HCT116 (cell line): Measurements from ENCODE around the gene MED14. TPM values are rescaled to one million over a fixed set of nuclear protein-coding genes. Genes with fewer than 3 reads are reported as not detected.

Source experiments
- ATAC-seq: fragments of 200-7000 bp; cut with Tn5 transposase; 2 replicates; pipeline ENCODE4 v1.9.1; 2020; ENCODE audit warnings: mild to moderate bottlenecking, moderate library complexity
- BruUV-seq: library from RNA; stranded (reverse); fragments of 400-500 nt; replicated peaks from 2 replicates; lab custom pipeline; 2021; lab: Mats Ljungman, UMichigan
- CTCF ChIA-PET: fragments of 300-600 bp; sonication (Branson Sonifier 250); formaldehyde crosslinking; loops from one replicate; lab custom pipeline; 2021; ENCODE audit warnings: antibody characterized with exemption; lab: Charles Lee
- POLR2A ChIA-PET: fragments of 300-600, 350-600 bp; sonication (Branson Sonifier 250); formaldehyde crosslinking; loops from one replicate; lab custom pipeline; 2021; ENCODE audit warnings: antibody characterized with exemption; lab: Charles Lee
- RAD21 ChIA-PET, 2 experiments: fragments of 300-600 bp; sonication (Branson Sonifier 250); formaldehyde crosslinking; loops; one replicate each; lab custom pipeline; 2023; ENCODE audit warnings: low total read pairs in 2 of 2; ENCODE audit not compliant: uncharacterized antibody in 2 of 2, unreplicated experiment in 2 of 2, low non-redundant PET in 1 of 2; lab: Charles Lee
- DNase-seq: peaks from one replicate; pipeline ENCODE4 v3.0.0-alpha.2; 2010; ENCODE audit warnings: low read depth, low spot score
- H2AFZ ChIP-seq: fragments of 200-600 bp; shearing (Covaris generic), sonication (generic); 2 replicates; pipeline ENCODE4 v1.6.1; 2017; ENCODE audit warnings: low read depth, mixed run types, mixed read lengths, antibody characterized with exemption, low read length; ENCODE audit not compliant: poor library complexity, severe bottlenecking
- H3K27ac ChIP-seq: 2 replicates; pipeline ENCODE4 v1.5.1; 2012; ENCODE audit warnings: low read depth, low read length
- H3K27me3 ChIP-seq: fragments of 200-600 bp; sonication (generic); 2 replicates; pipeline ENCODE4 v1.6.1; 2016; ENCODE audit warnings: mixed run types, low read length, mixed read lengths; ENCODE audit not compliant: insufficient read depth
- H3K36me3 ChIP-seq, 2 experiments: fragments of 200-500 bp in 1 of 2; fragments of 200-600 bp in 1 of 2; sonication (Bioruptor generic) in 1 of 2; sonication (generic) in 1 of 2; 2 replicates each; pipeline versions ENCODE4 v1.5.1 to v1.6.1; 2014 to 2016; ENCODE audit warnings: low read length in 2 of 2, inconsistent platforms in 1 of 2, mixed read lengths in 1 of 2, mixed run types in 1 of 2; ENCODE audit not compliant: insufficient read depth in 2 of 2, control insufficient read depth in 1 of 2
- H3K4me1 ChIP-seq, 2 experiments: fragments of 200-600 bp in 1 of 2; sonication (generic) in 1 of 2; 2 replicates each; pipeline versions ENCODE4 v1.5.1 to v1.6.1; 2012 to 2017; ENCODE audit warnings: low read length in 2 of 2, inconsistent platforms in 1 of 2, mild to moderate bottlenecking in 1 of 2, mixed read lengths in 1 of 2, mixed run types in 1 of 2, moderate library complexity in 1 of 2; ENCODE audit not compliant: insufficient read depth in 2 of 2, control insufficient read depth in 1 of 2
- H3K4me2 ChIP-seq: fragments of 200-600 bp; sonication (generic); 2 replicates; pipeline ENCODE4 v1.6.1; 2017; ENCODE audit warnings: mixed run types, low read length, mixed read lengths
- H3K4me3 ChIP-seq, 2 experiments: fragments of 200-600 bp in 1 of 2; sonication (generic) in 1 of 2; replicated peaks in 1 of 2; 2 replicates each; pipeline ENCODE4 v1.5.1; 2011 to 2016; ENCODE audit warnings: low read length in 2 of 2, control low read depth in 1 of 2, low read depth in 1 of 2, mild to moderate bottlenecking in 1 of 2, mixed read lengths in 1 of 2, mixed run types in 1 of 2
- H3K79me2 ChIP-seq: fragments of 200-600 bp; sonication (generic); 2 replicates; pipeline ENCODE4 v1.6.1; 2017; ENCODE audit warnings: mild to moderate bottlenecking, mixed run types, low read length, moderate library complexity, mixed read lengths; ENCODE audit not compliant: insufficient read depth
- H3K9ac ChIP-seq: fragments of 200-600 bp; sonication (generic); 2 replicates; pipeline ENCODE4 v1.6.1; 2016; ENCODE audit warnings: low read length, mixed read lengths
- H3K9me2 ChIP-seq: fragments of 200-600 bp; sonication (generic), shearing (Covaris generic); 2 replicates; pipeline ENCODE4 v1.6.1; 2017; ENCODE audit warnings: mixed run types, mild to moderate bottlenecking, moderate library complexity; ENCODE audit not compliant: insufficient read depth
- H3K9me3 ChIP-seq, 2 experiments: fragments of 200-500 bp in 1 of 2; fragments of 200-600 bp in 1 of 2; sonication (Bioruptor generic) in 1 of 2; sonication (generic) in 1 of 2; 2 replicates each; pipeline ENCODE4 v1.6.1; 2014 to 2017; ENCODE audit warnings: low read length in 2 of 2, mixed read lengths in 2 of 2, inconsistent platforms in 1 of 2, low read depth in 1 of 2, mild to moderate bottlenecking in 1 of 2, mixed run types in 1 of 2, moderate library complexity in 1 of 2; ENCODE audit not compliant: control insufficient read depth in 1 of 2, insufficient read depth in 1 of 2
- H4K20me1 ChIP-seq: fragments of 200-600 bp; sonication (generic), shearing (Covaris generic); 2 replicates; pipeline ENCODE4 v1.6.1; 2017; ENCODE audit warnings: mixed run types, mild to moderate bottlenecking, moderate library complexity; ENCODE audit not compliant: insufficient read depth
- CEBPB ChIP-seq: IDR thresholded peaks from 2 replicates; pipeline ENCODE4 v1.6.1; 2012; ENCODE audit warnings: low read depth
- EGR1 ChIP-seq: IDR thresholded peaks from 2 replicates; pipeline ENCODE4 v1.6.1; 2012; ENCODE audit warnings: low read depth
- ELF1 ChIP-seq: IDR thresholded peaks from 2 replicates; pipeline ENCODE4 v1.6.1; 2012; ENCODE audit warnings: low read depth, borderline replicate concordance
- EZH2 ChIP-seq: fragments of 200-600 bp; sonication (generic); IDR thresholded peaks from 2 replicates; pipeline ENCODE4 v1.6.1; 2017; ENCODE audit warnings: antibody characterized with exemption, mixed run types
- JUND ChIP-seq: IDR thresholded peaks from 2 replicates; pipeline ENCODE4 v1.6.1; 2012
- POLR2AphosphoS5 ChIP-seq: IDR thresholded peaks from 2 replicates; pipeline ENCODE4 v1.6.1; 2011; ENCODE audit warnings: mild to moderate bottlenecking, low read depth, low read length, moderate library complexity
- RAD21 ChIP-seq: IDR thresholded peaks from 2 replicates; pipeline ENCODE4 v1.6.1; 2012; ENCODE audit warnings: low read depth, mild to moderate bottlenecking
- SIN3A ChIP-seq: IDR thresholded peaks from 2 replicates; pipeline ENCODE4 v1.6.1; 2012; ENCODE audit warnings: low read depth
- SP1 ChIP-seq: IDR thresholded peaks from 2 replicates; pipeline ENCODE4 v1.6.1; 2012; ENCODE audit warnings: low read depth
- ZFX ChIP-seq: fragments of 450-650 bp; IDR thresholded peaks from 2 replicates; pipeline ENCODE4 v1.6.1; 2017
- intact Hi-C: fragments of 100-400 bp; cut with micrococcal nuclease; formaldehyde crosslinking; loops from 2 replicates; pipeline ENCODE4 v1.10.0; 2022
- total RNA-seq: library from RNA; stranded (reverse); gene quantifications from one replicate; pipeline ENCODE4 v1.2.1, GENCODE V29; 2021; ENCODE audit not compliant: unreplicated experiment
- TF ChIP-seq, protein P1 (sequence below), 3 experiments: fragments of 200-600 bp in 1 of 3; sonication (generic) in 1 of 3; IDR thresholded peaks in 2 of 3; conservative IDR thresholded peaks in 1 of 3; 2 replicates each; pipeline ENCODE4 v1.5.1; 2012 to 2017; ENCODE audit warnings: low read depth in 2 of 3, low read length in 2 of 3, antibody characterized with exemption in 1 of 3, borderline replicate concordance in 1 of 3, control low read depth in 1 of 3, mild to moderate bottlenecking in 1 of 3, mixed read lengths in 1 of 3, mixed run types in 1 of 3, moderate library complexity in 1 of 3; ENCODE audit not compliant: insufficient read depth in 1 of 3
- TF ChIP-seq, protein P2 (sequence below): IDR thresholded peaks from 2 replicates; pipeline ENCODE4 v1.6.1; 2012; ENCODE audit warnings: low read depth
- TF ChIP-seq, protein P3 (sequence below): IDR thresholded peaks from 2 replicates; pipeline ENCODE4 v1.6.1; 2012

The MED14 gene
- total RNA-seq, 1 experiment from 2014 or later, result 51.8 TPM

DNA sequence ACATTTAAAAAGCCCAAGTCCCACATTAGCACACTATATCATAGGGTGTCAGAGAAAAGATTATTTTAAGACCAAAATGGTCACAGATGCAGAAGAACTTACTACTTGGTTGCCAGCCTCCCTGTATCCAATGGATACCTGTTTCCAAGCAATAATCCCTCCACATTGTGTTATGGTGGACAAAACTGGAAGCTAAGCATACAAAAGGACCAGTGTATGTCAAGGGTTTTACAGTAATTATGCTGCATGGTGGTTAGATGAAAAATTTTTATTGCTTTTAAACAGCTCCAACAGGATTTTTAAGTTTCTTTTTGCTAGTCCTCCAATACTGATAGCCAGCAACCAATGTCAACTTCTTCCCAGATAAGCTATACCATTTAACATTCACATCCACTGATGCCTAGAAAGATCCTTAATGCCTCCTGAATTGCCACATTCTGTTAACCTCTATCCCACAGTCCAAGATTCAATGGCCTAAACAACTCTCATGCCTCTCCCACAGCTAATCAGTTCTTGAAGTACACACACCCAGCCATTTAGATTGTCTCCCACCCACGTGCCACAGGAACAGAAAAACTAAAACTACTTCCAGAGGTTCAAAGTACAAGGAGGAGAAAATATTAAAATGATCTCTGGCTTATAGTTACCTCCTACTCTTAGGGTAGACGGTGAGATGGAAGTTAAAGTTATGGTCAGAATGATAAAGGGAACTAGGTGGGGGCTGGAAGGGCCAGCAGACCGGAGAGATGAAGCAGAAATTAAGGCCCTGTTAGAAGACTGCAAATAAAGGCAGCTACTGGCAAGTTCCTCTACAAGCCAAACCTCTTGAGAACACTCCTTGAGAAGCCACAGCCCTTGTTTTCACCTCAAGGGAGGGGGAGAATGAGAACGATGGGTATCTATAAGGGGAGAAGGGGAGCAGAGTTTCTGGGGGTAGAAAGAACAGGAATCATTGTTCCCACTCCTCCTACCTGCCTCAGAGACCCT, 5.5 kb downstream of the MED14 start:
- no peak for DNase-seq
- ATAC-seq, result no peak
- Histone ChIP-seq H3K9me3 (no peaks in the 10 kb centered on the region), H3K36me3 (no peaks in the 10 kb centered on the region), H3K4me1 (peaks cover 0 to 7% of the 10 kb centered on the region in 2 experiments; a peak in 2 of 4 replicates), H4K20me1 (no peaks in the 10 kb centered on the region; the same call in 1 of the 2 replicates), H3K4me3 (no peak overlapping the region), H3K9me2 (no peaks in the 10 kb centered on the region), H3K27me3 (no peaks in the 10 kb centered on the region), H3K79me2 (peaks cover 63% of the 10 kb centered on the region), H3K9ac (no peak overlapping the region), H3K27ac (no peak overlapping the region), H3K4me2 (no peak overlapping the region), H2AFZ (no peak overlapping the region)
- ChIA-PET CTCF (no interaction called here), POLR2A (no interaction called here), RAD21 (no interaction called here)
- TF ChIP-seq RAD21, result no peak
- TF ChIP-seq ELF1, result no peak
- no peak for TF ChIP-seq ZFX
- TF ChIP-seq EZH2, result no peak
- TF ChIP-seq EGR1, result no peak
- no peak for TF ChIP-seq CEBPB
- no peak for TF ChIP-seq POLR2AphosphoS5
- no peak for TF ChIP-seq SP1
- TF ChIP-seq SIN3A, result no peak
- TF ChIP-seq, protein P1, sequence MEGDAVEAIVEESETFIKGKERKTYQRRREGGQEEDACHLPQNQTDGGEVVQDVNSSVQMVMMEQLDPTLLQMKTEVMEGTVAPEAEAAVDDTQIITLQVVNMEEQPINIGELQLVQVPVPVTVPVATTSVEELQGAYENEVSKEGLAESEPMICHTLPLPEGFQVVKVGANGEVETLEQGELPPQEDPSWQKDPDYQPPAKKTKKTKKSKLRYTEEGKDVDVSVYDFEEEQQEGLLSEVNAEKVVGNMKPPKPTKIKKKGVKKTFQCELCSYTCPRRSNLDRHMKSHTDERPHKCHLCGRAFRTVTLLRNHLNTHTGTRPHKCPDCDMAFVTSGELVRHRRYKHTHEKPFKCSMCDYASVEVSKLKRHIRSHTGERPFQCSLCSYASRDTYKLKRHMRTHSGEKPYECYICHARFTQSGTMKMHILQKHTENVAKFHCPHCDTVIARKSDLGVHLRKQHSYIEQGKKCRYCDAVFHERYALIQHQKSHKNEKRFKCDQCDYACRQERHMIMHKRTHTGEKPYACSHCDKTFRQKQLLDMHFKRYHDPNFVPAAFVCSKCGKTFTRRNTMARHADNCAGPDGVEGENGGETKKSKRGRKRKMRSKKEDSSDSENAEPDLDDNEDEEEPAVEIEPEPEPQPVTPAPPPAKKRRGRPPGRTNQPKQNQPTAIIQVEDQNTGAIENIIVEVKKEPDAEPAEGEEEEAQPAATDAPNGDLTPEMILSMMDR (IDR thresholded peaks at IDR 0.05 in 2 of 3, conservative IDR thresholded peaks at IDR 0.05 in 1 of 3; ENCODE audit: borderline replicate concordance in 1 of 3, insufficient read depth in 1 of 3, low read depth in 2 of 3, low read length in 2 of 3), result no peak
- TF ChIP-seq, protein P2, sequence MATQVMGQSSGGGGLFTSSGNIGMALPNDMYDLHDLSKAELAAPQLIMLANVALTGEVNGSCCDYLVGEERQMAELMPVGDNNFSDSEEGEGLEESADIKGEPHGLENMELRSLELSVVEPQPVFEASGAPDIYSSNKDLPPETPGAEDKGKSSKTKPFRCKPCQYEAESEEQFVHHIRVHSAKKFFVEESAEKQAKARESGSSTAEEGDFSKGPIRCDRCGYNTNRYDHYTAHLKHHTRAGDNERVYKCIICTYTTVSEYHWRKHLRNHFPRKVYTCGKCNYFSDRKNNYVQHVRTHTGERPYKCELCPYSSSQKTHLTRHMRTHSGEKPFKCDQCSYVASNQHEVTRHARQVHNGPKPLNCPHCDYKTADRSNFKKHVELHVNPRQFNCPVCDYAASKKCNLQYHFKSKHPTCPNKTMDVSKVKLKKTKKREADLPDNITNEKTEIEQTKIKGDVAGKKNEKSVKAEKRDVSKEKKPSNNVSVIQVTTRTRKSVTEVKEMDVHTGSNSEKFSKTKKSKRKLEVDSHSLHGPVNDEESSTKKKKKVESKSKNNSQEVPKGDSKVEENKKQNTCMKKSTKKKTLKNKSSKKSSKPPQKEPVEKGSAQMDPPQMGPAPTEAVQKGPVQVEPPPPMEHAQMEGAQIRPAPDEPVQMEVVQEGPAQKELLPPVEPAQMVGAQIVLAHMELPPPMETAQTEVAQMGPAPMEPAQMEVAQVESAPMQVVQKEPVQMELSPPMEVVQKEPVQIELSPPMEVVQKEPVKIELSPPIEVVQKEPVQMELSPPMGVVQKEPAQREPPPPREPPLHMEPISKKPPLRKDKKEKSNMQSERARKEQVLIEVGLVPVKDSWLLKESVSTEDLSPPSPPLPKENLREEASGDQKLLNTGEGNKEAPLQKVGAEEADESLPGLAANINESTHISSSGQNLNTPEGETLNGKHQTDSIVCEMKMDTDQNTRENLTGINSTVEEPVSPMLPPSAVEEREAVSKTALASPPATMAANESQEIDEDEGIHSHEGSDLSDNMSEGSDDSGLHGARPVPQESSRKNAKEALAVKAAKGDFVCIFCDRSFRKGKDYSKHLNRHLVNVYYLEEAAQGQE, result no peak
- TF ChIP-seq JUND, result no peak
- TF ChIP-seq, protein P3, sequence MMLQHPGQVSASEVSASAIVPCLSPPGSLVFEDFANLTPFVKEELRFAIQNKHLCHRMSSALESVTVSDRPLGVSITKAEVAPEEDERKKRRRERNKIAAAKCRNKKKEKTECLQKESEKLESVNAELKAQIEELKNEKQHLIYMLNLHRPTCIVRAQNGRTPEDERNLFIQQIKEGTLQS, result no peak
- intact Hi-C loops, result no loop called here
- no TSS peak for BruUV-seq
